AG04449 (cell line): ENCODE data around the gene SYT14.
"Not testable (repeated sequence)": the region's sequence is repeated elsewhere in the genome, so short reads cannot be mapped to it uniquely, and the experiment has no call there.

Source experiments
- CTCF ChIA-PET: fragments of 350-600 bp; formaldehyde crosslinking; extraction: SDS; loops from one replicate; lab custom pipeline; 2021; ENCODE audit warnings: antibody characterized with exemption; lab: Yijun Ruan, JAX
- POLR2A ChIA-PET: fragments of 400-600, 350-600 bp; formaldehyde crosslinking; extraction: SDS; loops from one replicate; lab custom pipeline; 2020; ENCODE audit warnings: antibody characterized with exemption, inconsistent platforms; lab: Yijun Ruan, JAX
- DNase-seq: peaks from one replicate; pipeline ENCODE4 v3.0.0-alpha.2; 2010; ENCODE audit warnings: low read depth, low spot score
- H3K4me3 ChIP-seq: 2 replicates; pipeline ENCODE4 v1.5.1; 2011; ENCODE audit warnings: low read depth, mild to moderate bottlenecking, control low read depth, low read length
- TF ChIP-seq, protein P1 (sequence below): IDR thresholded peaks from one replicate; pipeline ENCODE4 v1.5.1; 2011; ENCODE audit warnings: mild to moderate bottlenecking, moderate library complexity, low read length, control low read depth, inconsistent platforms; ENCODE audit not compliant: insufficient read depth; ENCODE audit errors: missing control alignments

Gene SYT14

DNA sequence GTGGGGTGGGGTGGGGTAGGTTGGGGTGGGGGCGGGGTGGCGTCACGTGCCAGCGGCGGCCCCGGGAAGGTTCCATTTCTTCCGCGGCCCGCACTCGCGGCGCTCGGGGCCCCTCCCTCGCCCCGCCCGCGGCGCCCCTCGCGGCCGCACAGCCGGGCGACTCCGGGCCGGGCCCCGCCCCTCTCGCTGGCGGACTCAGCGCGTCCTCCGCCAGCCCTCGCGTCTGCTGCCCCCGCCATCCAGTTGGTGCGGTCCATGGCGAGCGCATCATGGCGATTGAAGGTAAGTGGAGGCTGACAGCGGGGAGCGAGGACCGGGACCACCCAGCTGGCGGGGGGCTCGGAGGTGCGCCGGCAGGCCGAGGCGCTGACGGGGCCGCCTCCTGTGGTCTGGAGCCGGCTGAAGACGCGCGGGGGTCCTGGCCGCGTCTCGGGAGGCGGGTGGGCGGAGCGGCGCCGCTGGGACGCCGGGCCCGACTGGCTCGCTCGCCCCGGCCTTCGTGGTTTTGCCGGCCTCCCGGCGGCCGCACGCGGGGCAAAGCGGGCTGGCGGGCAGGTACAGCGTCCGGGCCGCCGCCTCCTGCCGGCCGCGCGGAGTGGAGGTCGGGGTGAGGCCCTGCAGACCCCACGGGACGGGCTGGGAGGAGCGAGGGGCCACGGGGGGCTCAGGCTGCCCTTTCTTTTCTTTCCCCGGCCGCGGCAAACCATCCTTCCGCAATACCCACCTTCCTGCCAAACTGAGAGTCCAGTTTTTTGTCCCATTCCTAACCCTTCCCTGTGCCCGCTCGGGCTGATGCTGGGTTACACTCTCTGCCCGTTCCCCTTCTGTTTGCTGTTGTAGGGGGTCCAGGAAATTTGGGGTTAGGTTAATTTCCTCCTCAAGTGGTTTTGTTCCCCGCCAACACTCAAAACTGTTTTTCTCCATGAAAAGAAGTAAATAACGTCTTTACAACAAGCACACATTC lies at the start of gene SYT14:
Gene SYT14, plus strand, starts transcription at position 222 of the 964 bp plus-strand sequence. Its CDS starts 48 bp downstream, at position 270.
- DNase-seq, result no peak
- H3K4me3 ChIP-seq, result peak within 1 kb of the TSS; percentile 63
- POLR2A ChIA-PET, result interaction anchor here (1.0 kb wide), 1 partner anchor 325 kb away, joined by 4 read pairs; no protein-coding TSS in a partner anchor
- TF ChIP-seq, protein P1, sequence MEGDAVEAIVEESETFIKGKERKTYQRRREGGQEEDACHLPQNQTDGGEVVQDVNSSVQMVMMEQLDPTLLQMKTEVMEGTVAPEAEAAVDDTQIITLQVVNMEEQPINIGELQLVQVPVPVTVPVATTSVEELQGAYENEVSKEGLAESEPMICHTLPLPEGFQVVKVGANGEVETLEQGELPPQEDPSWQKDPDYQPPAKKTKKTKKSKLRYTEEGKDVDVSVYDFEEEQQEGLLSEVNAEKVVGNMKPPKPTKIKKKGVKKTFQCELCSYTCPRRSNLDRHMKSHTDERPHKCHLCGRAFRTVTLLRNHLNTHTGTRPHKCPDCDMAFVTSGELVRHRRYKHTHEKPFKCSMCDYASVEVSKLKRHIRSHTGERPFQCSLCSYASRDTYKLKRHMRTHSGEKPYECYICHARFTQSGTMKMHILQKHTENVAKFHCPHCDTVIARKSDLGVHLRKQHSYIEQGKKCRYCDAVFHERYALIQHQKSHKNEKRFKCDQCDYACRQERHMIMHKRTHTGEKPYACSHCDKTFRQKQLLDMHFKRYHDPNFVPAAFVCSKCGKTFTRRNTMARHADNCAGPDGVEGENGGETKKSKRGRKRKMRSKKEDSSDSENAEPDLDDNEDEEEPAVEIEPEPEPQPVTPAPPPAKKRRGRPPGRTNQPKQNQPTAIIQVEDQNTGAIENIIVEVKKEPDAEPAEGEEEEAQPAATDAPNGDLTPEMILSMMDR, result peak; percentile 27
- CTCF ChIA-PET, result interaction anchor here (0.8 to 1.3 kb wide), 2 partner anchors 41 to 49 kb away, joined by 3 to 4 read pairs; no protein-coding TSS in a partner anchor

DNA sequence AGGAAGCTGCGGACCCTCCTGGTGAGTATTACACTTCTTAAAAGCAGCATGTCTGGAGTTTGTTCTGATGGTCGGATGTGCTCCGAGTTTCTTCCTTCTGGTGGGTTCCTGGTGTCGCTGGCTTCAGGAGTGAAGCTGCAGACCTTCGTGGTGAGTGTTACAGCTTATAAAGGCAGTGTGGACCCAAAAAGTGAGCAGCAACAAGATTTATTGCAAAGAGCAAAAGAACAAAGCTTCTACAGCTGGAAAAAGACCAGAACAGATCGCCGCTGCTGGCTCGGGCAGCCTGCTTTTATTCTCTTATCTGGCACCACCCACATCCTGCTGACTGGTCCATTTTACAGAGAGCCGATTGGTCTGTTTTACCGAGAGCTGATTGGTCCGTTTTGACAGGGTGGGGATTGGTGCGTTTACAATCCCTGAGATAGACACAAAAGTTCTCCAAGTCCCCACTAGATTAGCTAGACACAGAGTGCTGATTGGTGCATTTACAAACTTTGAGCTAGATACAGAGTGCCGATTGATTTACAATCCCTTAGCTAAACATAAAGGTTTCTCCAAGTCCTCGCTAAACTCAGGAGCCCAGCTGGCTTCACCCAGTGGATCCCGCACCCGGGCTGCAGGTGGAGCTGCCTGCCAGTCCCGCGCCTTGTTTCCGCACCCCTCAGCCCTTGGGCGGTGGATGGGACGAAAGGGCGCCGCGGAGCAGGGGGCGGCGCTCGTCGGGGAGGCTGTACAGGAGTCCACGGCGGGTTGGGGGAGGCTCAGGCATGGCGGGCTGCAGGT lies 49.5 kb upstream of the SYT14 start:
- H3K4me3 ChIP-seq, POLR2A ChIA-PET, DNase-seq: not testable (repeated sequence)
- CTCF ChIA-PET, result interaction anchor here (1.1 to 1.7 kb wide), 3 partner anchors 18 to 101 kb away, joined by 3 to 4 read pairs (median 3); no protein-coding TSS in a partner anchor

DNA sequence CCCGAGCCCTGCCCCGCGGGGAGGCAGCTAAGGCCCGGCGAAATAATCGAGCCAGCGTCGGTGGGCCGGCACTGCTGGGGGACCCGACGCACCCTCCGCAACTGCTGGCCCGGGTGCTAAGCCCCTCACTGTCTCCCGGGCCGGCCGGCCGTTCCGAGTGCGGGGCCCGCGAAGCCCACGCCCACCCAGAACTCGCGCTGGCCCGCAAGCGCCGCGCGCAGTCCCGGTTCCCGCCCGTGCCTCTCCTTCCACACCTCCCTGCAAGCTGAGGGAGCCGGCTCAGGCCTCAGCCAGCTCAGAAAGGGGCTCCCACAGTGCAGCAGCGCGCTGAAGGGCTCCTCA lies 49.0 kb upstream of the SYT14 start:
- CTCF ChIA-PET, result interaction anchor here (1.4 to 1.7 kb wide), 2 partner anchors 19 to 100 kb away, joined by 3 read pairs; no protein-coding TSS in a partner anchor
- POLR2A ChIA-PET, result no interaction called here
- DNase-seq, result no peak
- TF ChIP-seq, protein P1, result no peak
- H3K4me3 ChIP-seq, result no peak overlapping the region

DNA sequence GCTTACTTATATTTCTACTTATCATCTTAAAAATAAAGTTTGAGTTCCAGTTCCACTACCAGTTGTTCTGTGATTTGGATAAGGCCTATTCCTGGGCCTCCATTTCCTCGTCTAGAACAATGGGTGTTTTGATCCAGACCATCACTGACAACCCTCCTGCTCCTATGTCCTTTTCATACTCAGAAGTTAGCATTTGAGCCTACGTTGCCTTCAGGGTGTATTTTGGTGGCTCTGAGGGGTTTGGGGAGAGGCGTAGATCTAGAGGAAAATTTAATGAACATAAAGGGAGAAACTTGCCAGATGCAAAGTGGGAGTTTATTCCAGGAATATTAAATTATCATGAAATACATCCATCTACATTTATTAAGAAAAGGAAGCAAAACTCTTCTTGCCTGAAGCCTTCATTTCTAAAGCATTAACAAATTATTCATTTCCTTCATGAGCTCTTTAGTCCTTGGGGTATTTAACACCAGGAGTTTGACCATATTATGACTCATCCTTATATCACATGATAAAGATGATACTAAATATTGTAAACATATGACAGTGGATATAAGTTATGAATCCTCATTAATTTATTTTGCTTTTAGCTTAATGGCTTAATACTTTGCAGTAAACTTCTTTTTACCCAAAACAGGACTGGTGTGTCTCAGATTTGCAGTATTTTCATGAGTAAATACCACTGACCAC lies 47.2 kb upstream of the SYT14 start:
- no peak for DNase-seq
- H3K4me3 ChIP-seq, result no peak overlapping the region
- CTCF ChIA-PET, result interaction anchor here (1.4 to 1.8 kb wide), 4 partner anchors 9 to 30 kb away, joined by 4 to 9 read pairs (median 6); no protein-coding TSS in a partner anchor
- TF ChIP-seq, protein P1, result no peak
- POLR2A ChIA-PET, result no interaction called here

DNA sequence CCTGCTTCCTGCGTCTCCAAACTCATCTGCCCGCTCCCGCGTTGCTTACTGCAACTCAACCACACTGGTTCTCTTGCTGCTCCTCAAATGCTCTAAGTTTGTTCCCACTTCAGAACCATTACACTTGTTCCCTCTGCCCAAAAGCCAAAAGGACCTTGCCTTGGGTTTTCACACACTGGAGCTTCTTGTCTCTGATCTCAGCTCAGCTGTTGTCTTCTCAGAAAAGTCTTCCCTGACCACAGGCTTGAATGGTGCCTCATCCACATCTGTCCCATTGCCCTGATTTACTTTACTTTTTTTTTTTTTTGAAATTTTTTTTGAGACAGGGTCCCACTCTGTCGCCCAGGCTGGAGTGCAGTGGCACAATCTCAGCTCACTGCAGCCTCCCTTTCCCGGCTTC lies 44.3 kb upstream of the SYT14 start:
- H3K4me3 ChIP-seq, result no peak overlapping the region
- DNase-seq, result no peak
- ChIA-PET CTCF (interaction anchor here (1.4 to 3.7 kb wide), 2 partner anchors 18 to 33 kb away, joined by 5 to 13 read pairs; no protein-coding TSS in a partner anchor), POLR2A (no interaction called here)
- TF ChIP-seq, protein P1, result no peak

DNA sequence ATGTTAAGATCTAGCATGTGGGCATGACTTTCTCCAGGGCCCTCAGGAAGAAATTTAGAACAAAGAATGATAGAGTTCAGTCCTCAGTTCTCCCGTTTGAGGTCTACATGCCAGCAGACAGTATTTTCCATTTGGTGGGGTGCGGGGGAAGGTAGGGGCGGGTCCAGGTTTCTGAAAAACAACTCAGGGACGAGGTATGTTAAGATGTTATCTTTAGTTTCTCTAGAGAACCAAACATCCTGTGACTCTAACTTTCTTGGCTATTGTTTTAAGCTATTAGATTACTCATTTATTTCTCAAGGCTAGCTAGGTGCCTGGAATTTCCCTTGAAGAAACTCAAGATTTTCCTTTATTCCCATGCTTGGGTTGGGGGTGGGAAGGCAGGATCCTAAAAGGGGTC lies 42.3 kb upstream of the SYT14 start:
- TF ChIP-seq, protein P1, result no peak
- CTCF ChIA-PET, result interaction anchor here (0.9 to 3.7 kb wide), 2 partner anchors 20 to 41 kb away, joined by 3 to 13 read pairs; no protein-coding TSS in a partner anchor
- no peak overlapping the region for H3K4me3 ChIP-seq
- no peak for DNase-seq
- POLR2A ChIA-PET, result interaction anchor here (0.6 to 1.0 kb wide), 4 partner anchors 11 to 246 kb away, joined by 3 read pairs; no protein-coding TSS in a partner anchor
